HepG2 (cell line): ENCODE results near the gene PLA2R1. TPM values are rescaled to one million over a fixed set of nuclear protein-coding genes. Genes with fewer than 3 reads are reported as not detected.

Experiments used
- ATAC-seq: fragments of 200-7000 bp; cut with Tn5 transposase; 3 replicates; pipeline ENCODE4 v1.9.1; 2020; ENCODE audit warnings: mild to moderate bottlenecking, moderate library complexity
- BruUV-seq: library from RNA; stranded (reverse); fragments of 400-500 nt; replicated peaks from 2 replicates; lab custom pipeline; 2021; lab: Mats Ljungman, UMichigan
- CTCF ChIA-PET: fragments of 300-600 bp; formaldehyde crosslinking; extraction: SDS; loops from one replicate; lab custom pipeline; 2021; ENCODE audit warnings: low total read pairs, inconsistent platforms, low intra/inter-chr PET ratio; lab: Yijun Ruan, JAX
- POLR2A ChIA-PET: fragments of 350-600 bp; sonication (Branson Sonifier 250); formaldehyde crosslinking; loops from one replicate; lab custom pipeline; 2020; ENCODE audit warnings: antibody characterized with exemption, inconsistent platforms; lab: Yijun Ruan, JAX
- DNase-seq: peaks from one replicate; pipeline ENCODE4 v3.0.0-alpha.2; 2015; ENCODE audit warnings: low spot score
- FAIRE-seq: peaks from 3 replicates; lab custom pipeline; 2011; peaks lifted over from hg19 to GRCh38; lab: Jason Lieb, UNC
- H2AFZ ChIP-seq: one replicate; pipeline ENCODE4 v1.6.1; 2011; ENCODE audit warnings: low read length, inconsistent platforms
- H3K27ac ChIP-seq: fragments of 300-600 bp; 3 replicates; pipeline ENCODE4 v1.8.0; 2011; ENCODE audit warnings: mixed run types, mild to moderate bottlenecking, mixed read lengths, low read length, inconsistent platforms; ENCODE audit not compliant: insufficient read depth; ENCODE audit errors: extremely low read length
- H3K27me3 ChIP-seq, 2 experiments: fragments of 200-600 bp in 1 of 2; 2 replicates in 1 of 2; 3 replicates in 1 of 2; pipeline versions ENCODE4 v1.6.0 to v1.8.0; 2011; ENCODE audit warnings: low read length in 2 of 2, mild to moderate bottlenecking in 2 of 2, moderate library complexity in 2 of 2, inconsistent platforms in 1 of 2; ENCODE audit not compliant: insufficient read depth in 2 of 2, control insufficient read depth in 1 of 2
- H3K36me3 ChIP-seq, 2 experiments: fragments of 200-600 bp in 1 of 2; replicated peaks in 1 of 2; 2 replicates in 1 of 2; 3 replicates in 1 of 2; pipeline versions ENCODE4 v1.5.1 to v1.8.0; 2011; ENCODE audit warnings: low read length in 2 of 2, inconsistent platforms in 1 of 2; ENCODE audit not compliant: insufficient read depth in 2 of 2, control insufficient read depth in 1 of 2
- H3K4me1 ChIP-seq: 2 replicates; pipeline ENCODE4 v1.5.1; 2012; ENCODE audit warnings: low read length, inconsistent platforms; ENCODE audit not compliant: insufficient read depth
- H3K4me2 ChIP-seq: 2 replicates; pipeline ENCODE4 v1.6.0; 2011; ENCODE audit warnings: low read depth, low read length, inconsistent platforms
- H3K4me3 ChIP-seq, 3 experiments: fragments of 200-600 bp in 1 of 3; sonication (generic), shearing (Covaris generic) in 1 of 3; replicated peaks in 1 of 3; 2 replicates each; pipeline ENCODE4 v1.5.1; 2011 to 2016; ENCODE audit warnings: low read length in 3 of 3, inconsistent platforms in 2 of 3, low read depth in 2 of 3, mild to moderate bottlenecking in 2 of 3, control low read depth in 1 of 3, mixed read lengths in 1 of 3; ENCODE audit not compliant: insufficient read depth in 1 of 3
- H3K79me2 ChIP-seq: one replicate; pipeline ENCODE4 v1.6.1; 2011; ENCODE audit warnings: low read length, inconsistent platforms; ENCODE audit not compliant: insufficient read depth
- H3K9ac ChIP-seq: 2 replicates; pipeline ENCODE4 v1.6.0; 2011; ENCODE audit warnings: mild to moderate bottlenecking, low read depth, low read length, inconsistent platforms; ENCODE audit not compliant: insufficient read depth
- H3K9me3 ChIP-seq: 2 replicates; pipeline ENCODE4 v1.5.1; 2012; ENCODE audit warnings: mild to moderate bottlenecking, low read length
- H4K20me1 ChIP-seq: 2 replicates; pipeline ENCODE4 v1.6.0; 2011; ENCODE audit warnings: inconsistent platforms, mild to moderate bottlenecking, low read length, moderate library complexity; ENCODE audit not compliant: insufficient read depth
- DRAP1 ChIP-seq: IDR thresholded peaks from 2 replicates; pipeline ENCODE4 v1.6.1; 2016; ENCODE audit warnings: missing genetic modification reagents, missing compliant biosample characterization
- ELF1 ChIP-seq: sonication (generic); formaldehyde crosslinking; IDR thresholded peaks from 2 replicates; pipeline ENCODE4 v1.4.0; 2020; ENCODE audit warnings: missing genetic modification reagents
- HES4 ChIP-seq: sonication (generic); formaldehyde crosslinking; IDR thresholded peaks from 2 replicates; pipeline ENCODE4 v1.9.0; 2021; ENCODE audit warnings: mild to moderate bottlenecking, missing genetic modification reagents, borderline replicate concordance
- HNRNPK ChIP-seq: fragments of 200-400 bp; formaldehyde crosslinking; IDR thresholded peaks from 2 replicates; pipeline ENCODE4 v1.6.1; 2018; ENCODE audit warnings: low read length, low read depth, moderate library complexity, mild to moderate bottlenecking; ENCODE audit not compliant: poor library complexity, severe bottlenecking
- NR2C2 ChIP-seq: sonication (generic); formaldehyde crosslinking; IDR thresholded peaks from 2 replicates; pipeline ENCODE4 v1.4.0; 2020; ENCODE audit warnings: missing genetic modification reagents, mild to moderate bottlenecking, moderate library complexity, borderline replicate concordance
- PRDM4 ChIP-seq: sonication (generic); formaldehyde crosslinking; IDR thresholded peaks from 2 replicates; pipeline ENCODE4 v1.9.0; 2021; ENCODE audit warnings: missing genetic modification reagents, borderline replicate concordance
- STAT6 ChIP-seq: sonication (generic); formaldehyde crosslinking; IDR thresholded peaks from 2 replicates; pipeline ENCODE4 v1.4.0; 2020; ENCODE audit warnings: missing genetic modification reagents, mild to moderate bottlenecking, borderline replicate concordance
- TFAP4 ChIP-seq: sonication (generic); IDR thresholded peaks from 2 replicates; pipeline ENCODE4 v1.6.1; 2016; ENCODE audit warnings: low read depth, borderline replicate concordance
- ZBTB1 ChIP-seq: sonication (generic); formaldehyde crosslinking; IDR thresholded peaks from 2 replicates; pipeline ENCODE4 v1.4.0; 2020; ENCODE audit warnings: missing genetic modification reagents, borderline replicate concordance
- ZBTB3 ChIP-seq: sonication (generic); formaldehyde crosslinking; IDR thresholded peaks from 2 replicates; pipeline ENCODE4 v1.4.0; 2020; ENCODE audit warnings: low read depth, mild to moderate bottlenecking, moderate library complexity, missing genetic modification reagents, borderline replicate concordance
- ZBTB39 ChIP-seq: sonication (generic); formaldehyde crosslinking; IDR thresholded peaks from 2 replicates; pipeline ENCODE4 v1.5.0; 2020; ENCODE audit warnings: missing genetic modification reagents
- ZEB1 ChIP-seq: IDR thresholded peaks from 2 replicates; pipeline ENCODE4 v1.6.1; 2012; ENCODE audit warnings: mild to moderate bottlenecking, low read depth, inconsistent platforms; ENCODE audit not compliant: insufficient replicate concordance
- ZNF773 ChIP-seq: sonication (generic); formaldehyde crosslinking; IDR thresholded peaks from 2 replicates; pipeline ENCODE4 v1.4.0; 2020; ENCODE audit warnings: missing genetic modification reagents, borderline replicate concordance
- ZNF841 ChIP-seq: sonication (generic); formaldehyde crosslinking; IDR thresholded peaks from 2 replicates; pipeline ENCODE4 v1.8.1; 2023; ENCODE audit warnings: missing genetic modification reagents, borderline replicate concordance
- ZSCAN21 ChIP-seq: sonication (generic); formaldehyde crosslinking; IDR thresholded peaks from 2 replicates; pipeline ENCODE4 v1.8.0; 2022; ENCODE audit warnings: mild to moderate bottlenecking, missing genetic modification reagents, moderate library complexity, borderline replicate concordance
- WGBS: methylation state at CpG from one replicate; pipeline ENCODE4 v1.1.6; 2017; ENCODE audit warnings: low lambda C conversion rate; 5-methylcytosine and 5-hydroxymethylcytosine counted together
- in situ Hi-C: cut with HindIII; loops from 2 replicates; pipeline ENCODE4 v1.10.0; 2017; ENCODE audit warnings: low pct_unique_long_range_greater_than_20kb; ENCODE audit not compliant: extremely low pct_ligation_motif_present
- intact Hi-C: fragments of 100-400 bp; cut with micrococcal nuclease; formaldehyde crosslinking; loops from one replicate; pipeline ENCODE4 v1.10.0; 2022; ENCODE audit not compliant: unreplicated experiment
- polyA plus RNA-seq, 8 experiments: library from polyadenylated mRNA; depleted of rRNA in 3 of 8; stranded (reverse) in 7 of 8; unstranded in 1 of 8; fragments of >200 nt; fragmentation: Illumina TruSeq in 4 of 8; extraction: Trizol in 4 of 8; gene quantifications; 2 replicates each; pipeline versions ENCODE4 v1.2.1 to v1.2.3, GENCODE V29; 2011 to 2016; ENCODE audit warnings: low read depth in 4 of 8, missing spikeins in 1 of 8, mixed read lengths in 1 of 8; ENCODE audit not compliant: insufficient read depth in 1 of 8
- total RNA-seq, 5 experiments: library from RNA; depleted of rRNA; stranded (reverse); fragments of >200 nt; fragmentation: Illumina TruSeq; extraction: Trizol; gene quantifications; 2 replicates each; pipeline ENCODE4 v1.2.3, GENCODE V29; 2016; ENCODE audit warnings: low read depth in 1 of 5

Gene PLA2R1
- total and polyA plus RNA-seq, 2 of the 13 experiments (the other 11 are each of a cell fraction or from before 2014, with no cell fraction given): not detected

- CTCF ChIA-PET: no interaction called here
- DNase-seq: no peak
- TF ChIP-seq ZNF773 (CRISPR knock-in tag) (no peak), ZSCAN21 (CRISPR knock-in tag) (no peak), ZBTB3 (CRISPR knock-in tag) (no peak), NR2C2 (no peak), DRAP1 (CRISPR knock-in tag) (no peak), ZEB1 (no peak), TFAP4 (no peak), HNRNPK (no peak), ZBTB39 (no peak), ZNF841 (CRISPR knock-in tag) (no peak), STAT6 (CRISPR knock-in tag) (no peak), ELF1 (CRISPR knock-in tag) (no peak), PRDM4 (CRISPR knock-in tag) (no peak), HES4 (CRISPR knock-in tag) (no peak), ZBTB1 (CRISPR knock-in tag) (no peak)
Observed at GRCh38 chr2:160097326-160097725, 34.9 kb upstream of the PLA2R1 start.

More at GRCh38 chr2:160097326-160097725, 34.9 kb upstream of the PLA2R1 start:
- no peaks in the 10 kb centered on the region for H3K9me3 ChIP-seq
- no peak overlapping the region for H3K9ac ChIP-seq
- H3K4me2 ChIP-seq: no peak overlapping the region
- WGBS: 73% methylated on average over 1 of the region's 1 CpG
- ATAC-seq (no peak), FAIRE-seq (no peak)
- no peaks in the 10 kb centered on the region for H3K79me2 ChIP-seq
- no peaks in the 10 kb centered on the region for H3K36me3 ChIP-seq
- intact Hi-C loops: no loop called here
- no peak overlapping the region for H3K27ac ChIP-seq
- no peaks in the 10 kb centered on the region for H3K4me1 ChIP-seq
- no peak overlapping the region for H2AFZ ChIP-seq
- H3K4me3 ChIP-seq: no peak overlapping the region
- BruUV-seq: no TSS peak
- POLR2A ChIA-PET: no interaction called here
- peaks cover 0 to 3% of the 10 kb centered on the region in 2 experiments; a peak in 1 of 5 replicates for H3K27me3 ChIP-seq
- no peaks in the 10 kb centered on the region for H4K20me1 ChIP-seq
- in situ Hi-C loops: no loop called here
